ENCODE data around the gene DYSF.
"Not testable (repeated sequence)": the region's sequence is repeated elsewhere in the genome, so short reads cannot be mapped to it uniquely, and the experiment has no call there.

The DYSF gene

GRCh38 chr2:71620116-71620515 is 166.8 kb downstream of the DYSF start:
- no peak for DNase-seq

DNA sequence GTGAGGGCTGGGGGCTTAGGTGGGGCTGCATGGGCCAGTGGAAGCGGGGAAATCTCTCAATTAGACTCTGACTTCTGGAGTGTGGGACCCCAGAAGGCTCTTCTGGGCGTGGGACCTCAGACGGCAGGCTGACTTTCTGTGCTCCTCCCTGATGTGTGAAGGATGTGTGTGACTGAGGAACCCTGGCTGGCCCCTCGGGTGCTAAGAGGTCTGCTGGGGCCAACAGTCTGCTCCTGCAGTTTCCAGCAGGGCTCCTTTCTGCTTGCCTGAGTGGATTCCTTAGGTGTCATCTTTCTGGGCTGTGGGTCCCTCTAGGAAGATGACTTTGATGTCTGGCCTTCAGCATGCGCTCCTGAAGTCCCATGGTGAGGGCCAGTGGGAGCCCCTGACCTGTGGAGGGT is 167.5 kb downstream of the DYSF start:
- DNase-seq, result no peak

DNA sequence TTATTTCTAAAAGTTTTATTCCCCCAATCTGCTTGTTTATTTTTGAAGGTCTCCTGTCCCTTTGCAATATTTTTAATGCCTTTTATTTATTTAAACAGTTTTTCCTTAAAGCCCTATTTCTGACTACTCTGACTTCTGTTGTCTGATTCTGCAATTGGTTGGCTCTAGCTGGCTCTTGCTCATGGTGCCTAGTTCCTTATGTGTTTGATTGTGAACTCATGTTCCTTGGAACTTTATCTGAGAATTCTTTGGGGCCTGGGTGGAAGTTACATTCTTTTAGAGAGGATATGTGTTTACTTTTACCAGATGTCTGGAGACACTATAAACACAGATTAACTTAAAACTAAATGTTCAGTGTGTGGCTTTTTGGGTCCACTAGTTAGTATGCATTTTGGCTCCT is 175.9 kb downstream of the DYSF start:
- no peak for DNase-seq

DNA sequence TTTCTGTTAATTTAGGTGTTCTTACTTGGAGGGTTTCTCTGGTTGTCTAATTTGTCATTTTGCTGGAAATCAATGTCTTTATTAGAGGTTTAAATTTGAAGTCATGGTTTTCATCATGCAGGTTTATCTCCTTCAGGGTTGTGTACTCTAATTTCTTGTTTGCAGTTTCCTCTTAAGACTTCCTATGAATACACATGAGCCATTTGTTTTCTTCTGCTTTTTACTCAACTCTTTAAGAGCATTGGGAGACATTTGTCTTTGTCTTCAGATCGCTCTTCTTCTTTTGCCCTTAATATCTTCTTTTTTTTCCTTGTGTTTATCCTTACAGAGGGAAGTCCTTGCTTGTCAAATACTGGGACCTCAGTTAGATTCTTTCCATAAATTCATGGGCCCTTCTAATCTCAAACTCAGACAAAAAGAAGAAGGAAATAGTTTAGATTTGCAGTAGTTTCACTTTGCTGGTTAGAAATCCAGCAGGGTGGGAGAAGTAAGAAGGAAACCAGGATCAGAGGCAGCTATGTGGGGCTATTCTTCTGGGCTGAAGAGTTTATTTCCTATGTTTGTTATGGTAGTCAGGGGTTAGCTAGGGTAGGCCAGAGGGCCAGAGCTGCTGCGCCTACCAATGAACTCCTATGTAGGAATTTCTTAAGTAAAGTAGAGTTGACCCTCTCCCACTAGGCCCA is 176.6 kb downstream of the DYSF start:
- no peak for DNase-seq

DNA sequence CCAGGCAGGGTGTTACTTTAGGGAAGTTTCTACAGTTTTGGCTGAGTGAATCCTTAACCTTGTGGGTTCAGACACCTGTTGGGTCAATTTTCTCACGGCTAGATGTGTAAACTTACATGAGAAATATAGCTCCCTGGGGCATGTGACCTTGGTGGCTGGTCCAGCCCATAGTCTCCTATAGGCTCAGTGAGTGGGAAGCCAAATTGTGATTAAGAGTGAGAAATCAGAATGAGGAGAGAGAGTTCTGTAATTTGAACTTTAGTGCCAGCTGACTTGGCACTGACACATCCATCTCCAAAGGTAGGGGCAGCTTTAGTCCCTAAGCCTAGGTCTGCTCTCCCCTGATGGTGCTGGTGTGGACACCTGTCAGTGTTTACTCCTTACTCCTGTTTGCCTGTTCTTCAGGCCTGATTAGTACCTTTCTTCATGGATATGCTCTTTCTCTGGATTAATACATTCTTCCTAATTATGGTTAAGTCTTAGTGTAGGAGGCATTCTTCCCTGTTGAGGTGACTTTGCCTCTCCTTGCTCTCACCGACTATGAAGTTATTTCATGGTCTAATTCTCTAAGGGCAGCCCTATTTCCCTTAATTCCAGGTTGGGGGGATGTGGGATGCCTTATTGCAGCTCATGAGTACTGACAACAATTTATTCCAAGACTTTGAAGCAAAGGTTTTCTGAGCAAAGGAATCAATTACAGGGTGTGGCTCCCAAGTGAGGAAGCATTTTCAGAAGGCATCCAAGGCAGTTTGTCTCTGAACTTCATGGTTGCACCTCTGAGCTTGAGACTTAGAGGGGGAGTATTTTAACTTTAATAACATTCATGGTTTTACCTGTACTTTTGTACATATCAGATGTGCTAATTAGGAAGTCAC is 177.3 kb downstream of the DYSF start:
- no peak for DNase-seq

GRCh38 chr2:71631411-71631931 is 178.1 kb downstream of the DYSF start:
- DNase-seq, result no peak

- no peak for DNase-seq
These were observed 179.7 kb downstream of the DYSF start for GRCh38 chr2:71633086-71633485.

DNA sequence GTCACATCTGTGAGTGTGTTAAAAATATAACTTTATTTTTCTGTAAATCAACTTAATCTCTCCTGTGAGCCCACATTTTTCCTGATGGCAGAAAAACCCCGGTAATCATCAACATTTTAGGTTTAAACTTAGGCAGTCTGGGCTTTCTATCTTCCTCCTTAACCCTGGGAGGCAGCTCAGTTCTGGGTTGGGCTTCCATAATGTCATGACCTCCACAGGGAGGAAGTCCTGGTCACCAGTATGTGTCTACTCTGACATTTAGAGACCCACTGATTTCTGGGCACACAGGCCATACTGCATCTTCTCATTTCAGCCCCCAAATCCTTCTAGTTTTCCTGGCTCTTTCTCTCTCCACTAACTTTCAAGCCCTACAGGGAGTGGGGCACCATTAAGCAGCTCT is 181.2 kb downstream of the DYSF start:
- DNase-seq, result no peak

- DNase-seq, result no peak
These were observed 182.4 kb downstream of the DYSF start for GRCh38 chr2:71635798-71636197.

DNA sequence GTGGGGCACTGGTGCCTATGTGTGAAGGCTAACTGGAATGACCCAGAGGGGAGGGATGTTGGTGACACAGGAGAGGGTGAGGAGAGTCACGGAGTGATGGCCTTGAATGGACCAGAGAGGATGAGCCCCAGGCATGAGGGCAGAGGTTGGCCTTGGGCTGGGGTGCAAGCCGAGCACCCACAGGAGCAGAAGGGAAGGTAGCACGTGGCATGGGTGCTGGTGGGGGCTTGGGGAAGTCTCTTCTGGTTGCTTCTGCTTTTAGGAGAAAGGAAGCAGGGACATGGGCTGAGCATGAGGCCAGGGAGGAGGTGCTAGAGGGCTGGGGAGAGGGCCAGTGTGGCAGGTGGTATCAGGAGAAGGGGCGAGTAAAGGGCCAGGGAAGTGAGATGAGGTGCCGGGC is 183.8 kb downstream of the DYSF start:
- DNase-seq, result no peak

DNA sequence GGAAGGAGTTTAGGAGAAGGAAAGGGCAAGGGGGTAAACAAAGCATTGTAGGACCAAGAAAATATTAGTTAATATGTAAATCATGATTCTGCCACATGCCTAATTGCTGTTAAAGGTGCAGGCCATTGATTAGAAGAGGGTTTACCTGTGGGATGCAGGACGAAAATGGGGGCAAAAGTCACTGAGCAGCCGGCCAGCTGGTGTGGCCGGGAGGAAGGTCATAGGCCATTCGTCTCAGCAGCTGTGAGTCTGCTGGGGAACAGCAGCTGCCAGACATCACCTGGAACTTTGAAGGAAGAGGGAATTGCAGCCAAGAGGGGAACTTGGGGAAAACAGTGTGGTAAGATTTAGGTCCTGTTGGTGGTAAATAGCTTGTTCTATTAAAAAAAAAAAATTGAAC is 184.4 kb downstream of the DYSF start:
- no peak for DNase-seq

DNA sequence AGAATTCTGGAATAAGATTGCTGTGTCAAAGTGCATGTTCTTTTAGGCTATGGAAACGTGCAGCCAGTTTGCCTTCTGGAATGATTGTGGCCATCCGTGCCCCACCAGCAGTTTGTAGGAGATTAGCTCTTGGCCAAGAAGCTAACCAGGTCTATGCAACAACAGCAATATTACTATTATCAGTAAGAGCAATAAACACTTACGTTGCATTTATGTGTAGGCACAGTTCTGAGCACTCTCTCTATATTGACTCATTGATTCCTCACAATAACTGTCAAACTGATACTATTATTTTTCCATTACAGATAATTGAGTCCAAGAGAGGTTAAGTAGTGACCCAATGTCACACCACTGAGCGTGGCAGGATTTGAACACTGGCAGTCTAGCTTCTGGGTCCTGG is 186.4 kb downstream of the DYSF start:
- DNase-seq, result no peak

DNA sequence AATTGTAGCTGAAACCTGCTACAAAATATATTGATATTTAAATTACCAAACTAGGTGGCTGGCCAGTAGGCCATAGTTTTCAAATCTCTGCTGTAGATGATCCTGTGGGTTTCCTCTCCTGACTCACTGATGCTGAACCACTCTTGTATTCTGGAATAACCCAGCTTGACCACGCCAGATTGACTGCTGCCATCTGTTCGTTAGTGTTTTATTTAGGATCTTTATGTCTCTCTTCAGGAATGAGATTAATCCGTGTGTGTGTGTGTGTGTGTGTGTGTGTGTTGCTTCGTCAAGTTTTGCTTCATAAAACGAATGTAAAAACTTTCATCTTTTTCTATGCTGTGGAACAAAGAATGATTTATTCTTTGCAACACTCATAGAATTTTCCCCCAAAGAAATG is 187.1 kb downstream of the DYSF start:
- no peak for DNase-seq

- no peak for DNase-seq
These were observed 190.5 kb downstream of the DYSF start for GRCh38 chr2:71643674-71644357.

GRCh38 chr2:71646028-71646427 is 192.7 kb downstream of the DYSF start:
- DNase-seq, result no peak

GRCh38 chr2:71647356-71647755 is 194.0 kb downstream of the DYSF start:
- DNase-seq, result no peak

DNA sequence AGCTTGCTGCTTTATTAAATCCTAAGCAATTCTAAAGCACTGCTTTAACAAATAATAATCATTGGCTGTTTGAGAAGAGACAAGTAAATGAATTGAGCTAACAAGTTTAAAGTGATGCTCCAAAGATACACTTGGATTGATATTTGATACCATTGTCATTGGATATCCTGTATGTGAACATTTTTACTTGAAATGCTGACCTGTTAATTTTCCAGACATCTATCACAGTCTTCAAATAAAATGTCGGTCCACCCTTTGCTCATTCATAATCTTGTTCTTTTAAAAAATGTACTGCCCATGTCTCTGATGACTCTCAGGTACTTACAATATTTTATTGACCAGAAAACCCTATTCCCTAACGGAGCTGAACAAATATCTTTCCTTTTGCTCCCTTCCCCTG is 202.1 kb downstream of the DYSF start:
- DNase-seq, result no peak

- not testable (repeated sequence) for DNase-seq
These were observed 204.9 kb downstream of the DYSF start for GRCh38 chr2:71658256-71658655.

DNA sequence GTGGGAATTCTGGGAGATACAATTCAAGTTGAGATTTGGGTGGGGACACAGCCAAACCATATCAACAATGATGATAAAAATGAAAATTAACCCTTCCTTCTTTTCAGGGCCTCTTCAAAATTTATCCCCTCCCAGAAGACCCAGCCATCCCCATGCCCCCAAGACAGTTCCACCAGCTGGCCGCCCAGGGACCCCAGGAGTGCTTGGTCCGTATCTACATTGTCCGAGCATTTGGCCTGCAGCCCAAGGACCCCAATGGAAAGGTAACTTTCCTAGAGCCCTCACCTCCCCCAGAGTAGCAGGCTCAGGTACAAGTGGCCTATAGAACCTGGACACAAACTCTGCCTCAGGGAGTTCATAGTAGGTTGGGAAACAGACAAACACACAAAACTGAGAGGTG is 205.4 kb downstream of the DYSF start:
- DNase-seq, result no peak

GRCh38 chr2:71659868-71660518 is 206.6 kb downstream of the DYSF start:
- DNase-seq, result no peak

- no peak for DNase-seq
These were observed 208.4 kb downstream of the DYSF start for GRCh38 chr2:71661782-71662181.

DNA sequence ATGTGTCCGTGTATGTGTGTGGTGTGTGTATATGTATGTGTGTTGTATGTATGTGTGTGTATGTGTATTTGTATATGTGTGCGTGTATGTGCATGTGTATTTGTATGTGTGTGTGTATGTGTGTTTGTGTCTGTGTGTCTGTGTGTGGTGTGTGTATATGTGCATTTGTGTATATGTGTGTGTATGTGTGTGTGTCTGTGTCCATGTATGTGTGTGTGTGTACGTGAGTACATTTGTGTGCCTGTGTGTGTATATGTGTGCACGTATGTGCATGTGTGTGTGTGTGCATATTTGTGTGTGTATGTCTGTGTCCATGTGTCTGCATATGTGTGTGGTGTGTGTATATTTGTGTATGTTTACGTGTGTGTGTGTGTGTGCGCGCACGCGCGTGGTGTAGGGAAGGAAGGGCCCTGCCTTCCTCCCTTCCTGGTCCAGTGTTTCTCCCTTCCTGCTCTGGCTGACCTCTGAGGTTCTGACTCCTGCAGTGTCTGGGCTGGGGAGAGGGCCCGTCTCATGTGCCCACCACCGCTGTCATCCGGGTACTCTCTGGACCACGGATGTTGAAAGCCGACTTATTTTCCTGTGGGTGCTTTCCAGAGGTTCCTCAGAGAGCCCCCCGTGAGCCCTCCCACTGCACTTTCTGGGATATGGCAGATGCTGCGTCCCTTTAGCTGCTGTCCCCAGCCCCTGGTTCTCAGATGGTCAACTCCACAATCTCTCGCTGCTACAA is 209.5 kb downstream of the DYSF start:
- DNase-seq, result no peak

Measured in stimulated activated CD4-positive, alpha-beta T cell treated with anti-CD3 and anti-CD28 coated beads, Interleukin-4, amount 100 ng/mL, for 4 hours (primary cell).